Anterior cingulate cortex (tissue), 58 donors: ENCODE measurements around the gene IGF2.

Experiments used
- DNase-seq, 58 donors: peaks; one replicate each; lab custom pipeline; 2025; lab: John Stamatoyannopoulos, UW

IGF2 gene, protein sequence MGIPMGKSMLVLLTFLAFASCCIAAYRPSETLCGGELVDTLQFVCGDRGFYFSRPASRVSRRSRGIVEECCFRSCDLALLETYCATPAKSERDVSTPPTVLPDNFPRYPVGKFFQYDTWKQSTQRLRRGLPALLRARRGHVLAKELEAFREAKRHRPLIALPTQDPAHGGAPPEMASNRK

DNA sequence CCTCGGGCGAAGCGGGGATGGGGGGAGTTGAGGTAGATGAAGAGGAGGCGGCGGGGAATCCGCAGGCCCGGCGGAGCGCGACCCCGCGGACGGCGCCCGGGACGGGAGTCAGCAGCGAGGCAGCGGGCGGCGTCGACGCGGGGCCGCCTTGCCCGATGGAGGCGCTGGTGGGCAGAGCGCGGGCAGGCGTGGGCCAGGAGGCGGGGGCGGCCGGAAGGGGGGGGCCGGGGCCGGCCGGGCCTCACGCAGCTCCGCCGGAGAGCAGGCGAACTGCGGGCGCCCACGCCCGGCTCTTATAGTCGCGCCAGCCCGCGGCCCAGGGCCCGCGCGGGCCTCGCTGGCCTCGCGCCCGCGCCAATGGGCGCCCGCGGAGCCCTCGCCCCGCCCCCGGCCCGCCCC, at the start of gene IGF2:
TSS of gene IGF2 (minus strand) at position 267 of the 399 bp plus-strand sequence. CDS start 3,866 bp downstream, outside the sequence.
- no peak for DNase-seq

DNA sequence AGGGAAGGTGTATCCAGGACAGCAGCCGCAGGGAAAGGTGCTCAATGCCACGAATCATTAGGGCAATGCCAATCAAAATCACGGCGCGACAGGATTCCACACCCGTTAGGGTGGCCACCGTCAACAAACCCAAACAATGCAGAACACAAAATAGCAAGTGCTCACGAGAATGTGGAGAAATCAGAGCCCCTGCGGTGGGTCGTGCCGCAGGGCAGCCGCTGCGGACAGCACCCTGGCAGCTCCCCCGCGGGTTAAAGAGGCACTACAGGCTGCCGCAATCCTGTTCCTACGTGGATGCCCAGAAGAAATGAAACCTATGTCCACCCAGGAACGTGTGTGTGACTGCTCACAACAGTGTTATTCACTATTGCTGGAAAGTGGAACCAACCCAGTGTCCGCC, 49.6 kb upstream of the IGF2 start:
- DNase-seq = no peak

DNA sequence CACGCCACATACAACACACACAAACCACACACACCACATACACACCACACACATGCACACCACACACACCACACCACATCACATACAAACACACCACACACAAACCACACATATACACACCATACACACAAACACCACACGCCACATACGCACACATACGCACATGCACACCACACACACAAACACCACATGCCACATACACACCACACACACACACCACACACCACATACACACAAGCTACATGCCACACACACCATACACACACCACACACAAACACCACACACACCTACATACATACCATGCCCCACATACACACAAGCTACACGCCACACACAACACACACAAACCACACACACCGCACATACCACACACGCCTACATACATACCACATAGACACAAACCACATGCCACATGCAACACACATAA, 48.1 kb upstream of the IGF2 start:
- DNase-seq = no peak

DNA sequence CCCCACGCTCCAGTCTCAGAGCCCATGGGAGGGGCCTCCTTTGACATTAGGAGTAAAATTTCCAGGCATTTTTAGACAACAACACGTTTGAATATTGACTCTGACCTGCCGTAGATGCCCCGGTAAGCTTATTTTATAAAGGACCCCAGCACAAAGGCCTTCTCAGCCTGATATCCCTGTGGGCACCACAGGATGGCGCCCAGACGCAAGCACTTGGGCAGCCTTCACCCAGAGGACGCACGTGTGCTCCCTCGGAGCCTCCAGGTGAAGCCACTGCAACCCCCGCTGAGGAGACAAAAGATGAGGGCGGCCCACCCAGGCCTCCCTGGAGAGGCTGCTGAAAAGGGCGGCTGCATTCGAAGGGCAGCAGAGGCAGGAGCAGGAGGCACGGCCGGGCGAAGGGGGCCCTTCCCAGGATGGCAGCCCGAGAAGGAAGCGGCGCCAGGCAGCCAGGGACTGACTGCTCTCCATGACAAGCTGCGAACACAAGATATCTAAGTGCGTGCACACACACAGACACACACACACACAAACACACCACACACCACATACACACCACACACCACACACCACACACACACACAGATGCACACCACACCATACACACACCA, 47.6 kb upstream of the IGF2 start:
- DNase-seq = peak in 2 of 58 donors; percentile 26 to 40

DNA sequence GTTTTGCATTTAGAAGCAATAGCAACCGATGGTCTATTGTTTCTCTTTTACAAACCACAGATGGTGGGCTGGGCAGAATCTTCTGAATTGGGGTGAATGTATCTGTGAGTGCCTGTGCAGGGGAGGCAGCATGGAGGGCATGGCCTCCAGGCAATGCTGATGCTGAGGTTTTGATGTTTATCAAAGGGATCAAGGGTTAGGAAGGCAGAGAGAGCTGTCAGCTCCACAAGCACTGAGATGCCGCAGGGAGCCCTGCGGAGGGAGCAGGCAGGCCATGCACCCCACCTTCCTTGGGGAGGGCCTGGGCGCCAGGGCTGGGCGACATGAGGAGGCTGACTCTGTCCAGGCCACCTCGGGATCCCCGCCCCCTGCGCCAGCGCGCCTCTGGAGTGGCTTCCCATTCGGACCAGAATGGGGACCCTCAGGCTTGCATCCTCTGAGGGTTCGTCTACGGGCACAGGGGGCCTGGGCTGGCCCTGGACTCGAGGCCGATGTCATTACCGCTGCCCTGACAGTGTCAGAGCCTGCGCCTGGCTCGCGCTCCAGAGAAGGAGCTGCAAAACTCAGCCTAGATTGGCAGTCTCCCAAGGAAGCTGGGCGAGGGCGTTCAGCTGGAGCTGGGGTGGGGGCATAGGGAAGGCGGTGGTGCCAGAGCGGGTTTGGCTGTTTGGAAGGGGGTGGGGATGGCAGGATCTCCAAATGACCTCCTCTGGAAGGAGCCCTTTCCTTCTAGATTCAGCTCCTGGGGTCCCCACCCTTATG, 46.3 kb upstream of the IGF2 start:
- peak in 2 of 58 donors; percentile 16 to 30 for DNase-seq

DNA sequence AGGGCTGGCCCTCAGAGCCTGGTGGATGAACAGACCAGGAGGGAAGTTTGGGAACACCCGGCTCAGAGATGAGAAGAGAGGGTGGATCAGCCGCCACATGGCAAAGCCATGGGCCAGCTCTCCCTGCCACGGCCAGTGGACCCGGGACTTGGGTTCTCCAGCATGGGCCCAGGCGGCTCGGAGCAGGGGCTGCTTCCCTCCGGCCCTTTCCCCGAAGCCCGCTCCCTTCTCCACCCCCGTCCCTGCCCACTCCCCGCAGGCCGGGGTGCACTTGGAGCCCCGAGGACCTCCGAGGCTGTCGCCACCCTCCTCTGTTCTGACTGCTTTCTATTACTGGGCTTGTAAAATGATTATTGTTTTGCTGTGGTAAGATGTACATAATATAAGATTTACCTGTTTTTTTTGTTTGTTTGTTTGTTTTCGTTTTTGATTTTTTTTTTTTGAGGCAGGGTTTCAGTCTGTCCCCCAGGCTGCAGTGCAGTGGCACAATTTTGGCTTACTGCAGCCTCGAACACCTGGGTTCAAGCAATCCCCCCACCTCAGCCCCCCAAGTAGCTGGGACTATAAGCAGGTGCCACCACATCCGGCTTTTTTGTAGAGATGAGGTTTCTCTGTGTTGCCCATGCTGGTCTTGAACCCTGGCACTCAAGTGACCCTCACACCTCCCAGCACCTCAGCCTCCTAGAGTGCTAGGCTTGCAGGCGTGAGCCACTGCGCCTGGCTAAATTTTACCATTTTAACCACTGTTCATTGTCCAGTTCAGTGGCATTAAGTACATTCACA, 43.7 kb upstream of the IGF2 start:
- DNase-seq = no peak

DNA sequence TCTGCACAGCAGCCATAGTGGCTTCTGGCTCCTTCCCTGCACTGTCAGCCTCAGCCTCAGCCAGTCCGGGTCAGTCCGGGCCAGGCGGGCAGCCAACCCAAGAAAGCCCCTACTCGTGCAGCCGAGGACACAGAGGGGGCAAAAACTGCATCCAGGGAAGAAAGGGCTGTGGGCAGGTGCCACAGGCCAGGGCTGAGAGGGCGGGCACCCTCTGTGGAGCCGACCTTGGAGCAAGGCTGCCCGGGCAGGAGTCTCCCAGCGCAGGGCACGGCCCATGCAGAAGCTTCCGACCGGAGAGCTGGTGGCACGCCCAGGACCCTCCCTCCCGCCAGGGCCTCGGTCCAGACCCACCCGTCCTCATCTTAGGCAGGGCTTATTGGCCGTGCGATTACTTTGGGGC, 42.9 kb upstream of the IGF2 start:
- DNase-seq = no peak

DNA sequence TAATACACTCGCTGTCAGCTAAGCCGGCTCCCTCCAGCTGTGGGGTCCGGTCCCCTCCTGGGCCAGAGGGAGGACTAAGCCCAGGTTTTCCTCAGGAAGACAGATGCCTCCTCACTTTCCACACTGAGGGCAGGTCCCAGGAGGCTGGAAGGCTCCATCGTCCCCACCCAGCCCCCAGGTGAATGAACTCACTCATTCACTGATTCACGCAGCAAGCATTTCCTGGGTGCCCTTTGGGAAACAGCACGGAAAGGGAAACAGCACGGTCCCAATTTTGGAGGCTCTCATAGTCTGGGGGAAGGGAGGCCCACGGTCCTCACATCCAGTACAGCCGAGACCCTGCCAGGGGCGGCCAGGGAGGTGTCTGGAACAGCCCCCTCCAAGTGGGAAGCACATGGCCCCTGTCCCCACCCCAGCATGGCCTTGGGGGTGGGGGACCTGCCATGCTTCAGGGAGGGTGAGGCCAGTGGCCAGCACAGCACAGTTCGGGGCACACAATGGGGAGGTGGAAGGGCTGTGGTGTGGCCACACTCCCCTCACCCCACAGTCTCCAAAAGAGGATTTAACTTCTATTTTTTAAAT, 41.7 kb upstream of the IGF2 start:
- DNase-seq = no peak

DNA sequence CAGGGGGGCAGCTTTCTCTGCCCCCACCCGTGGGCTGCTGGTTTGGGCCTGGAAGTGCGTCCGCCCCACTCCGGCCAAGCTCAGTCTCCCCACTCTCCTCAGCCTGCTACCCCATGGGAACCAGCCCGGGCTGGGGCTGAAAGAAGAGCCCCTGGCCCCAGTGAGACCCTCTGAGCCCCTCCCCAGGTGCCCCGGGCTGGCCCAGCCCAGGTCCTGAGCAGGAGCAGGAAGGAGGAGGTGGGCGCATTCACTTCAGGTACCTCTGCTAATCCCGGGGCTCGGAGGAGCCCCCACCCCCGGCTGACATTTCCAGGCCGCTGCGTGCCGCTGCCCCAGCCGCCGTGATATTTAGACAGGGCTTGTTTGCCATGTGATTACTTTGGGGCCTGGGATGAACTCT, 41.2 kb upstream of the IGF2 start:
- DNase-seq = no peak

DNA sequence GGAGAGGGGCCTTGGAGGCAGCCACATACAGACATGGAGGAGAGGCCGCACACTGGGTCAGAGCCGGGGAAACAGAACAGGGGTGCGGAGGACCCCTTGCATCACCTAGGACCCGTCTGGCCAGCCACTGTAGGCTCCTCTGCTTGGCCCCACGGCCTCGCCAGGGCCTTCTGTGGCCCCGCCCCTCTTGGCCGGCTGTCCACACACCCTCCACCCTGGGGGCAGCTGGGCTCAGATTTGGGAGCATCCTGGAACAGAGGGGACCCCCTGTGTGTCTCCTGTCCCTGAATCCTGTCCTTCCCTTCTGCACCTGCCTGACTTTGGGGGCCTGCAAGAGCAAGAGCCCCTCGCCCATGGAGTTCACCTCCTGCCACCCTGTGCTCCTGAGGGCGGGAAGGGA, 40.3 kb upstream of the IGF2 start:
- DNase-seq = no peak

DNA sequence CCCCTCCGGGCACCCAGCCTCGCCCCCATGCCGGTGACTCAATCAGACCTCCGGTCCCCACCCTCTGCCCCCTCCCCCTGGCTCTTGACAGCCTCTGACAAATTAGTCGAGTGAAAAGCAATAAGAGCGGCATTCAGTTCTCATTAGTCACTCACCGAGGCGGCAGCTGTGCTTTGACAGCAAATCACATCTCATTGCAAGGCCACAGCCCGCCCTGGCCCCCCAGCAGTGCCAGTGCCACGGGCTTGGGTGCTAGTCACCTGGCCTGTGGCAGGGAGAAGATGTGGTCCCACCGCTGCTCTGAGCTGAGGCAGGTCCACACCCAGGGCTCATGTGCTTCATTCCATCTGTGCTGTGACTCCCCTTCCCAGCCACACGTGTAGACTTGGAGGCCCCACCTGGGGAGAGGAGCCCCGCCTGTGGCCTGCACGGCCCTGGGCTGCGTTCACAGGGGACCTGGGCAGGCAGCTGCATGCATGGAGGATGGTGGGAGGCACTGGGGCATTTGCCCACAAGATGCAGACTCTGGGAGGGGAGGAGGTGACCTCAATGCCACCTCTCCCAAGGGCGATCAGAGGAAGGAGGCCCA, 39.8 kb upstream of the IGF2 start:
- DNase-seq = peak in 1 of 58 donors; percentile 29

DNA sequence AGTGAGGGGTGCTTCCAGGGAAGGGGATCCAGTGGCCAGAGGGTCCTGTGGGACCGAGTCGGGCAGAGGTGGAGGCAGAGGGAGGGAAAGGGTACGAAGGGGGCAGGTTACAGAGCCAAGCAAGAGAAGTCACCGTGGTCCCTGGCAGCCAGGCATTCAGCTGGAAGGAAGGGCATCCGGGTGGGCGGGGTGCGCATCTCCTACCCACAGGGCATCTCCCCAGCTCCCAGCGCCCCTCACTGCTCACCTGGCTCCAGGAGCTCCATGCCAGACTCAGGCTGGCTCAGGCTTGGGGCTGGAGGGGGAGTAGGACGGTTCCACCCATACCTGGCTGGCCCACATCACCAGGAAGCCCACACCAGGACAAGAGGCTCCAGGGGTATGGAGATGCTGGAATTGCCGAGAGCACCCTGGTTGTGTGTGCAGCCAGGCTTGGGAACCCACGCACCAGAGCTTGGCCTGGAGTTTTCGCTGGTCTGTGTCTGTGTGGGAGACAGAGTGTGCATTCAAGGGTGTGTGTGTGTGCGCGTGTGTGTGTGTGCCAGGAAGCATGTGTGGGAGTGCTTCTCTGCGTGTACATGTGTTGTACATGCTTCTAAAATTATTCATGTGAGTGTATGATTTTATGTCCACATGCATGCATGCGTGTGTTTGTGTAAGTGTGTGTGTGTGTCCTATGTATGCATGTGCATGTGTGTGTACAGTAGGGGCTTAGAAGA, 39.0 kb upstream of the IGF2 start:
- peak in 3 of 58 donors; percentile 6 to 59 (median 9) for DNase-seq

DNA sequence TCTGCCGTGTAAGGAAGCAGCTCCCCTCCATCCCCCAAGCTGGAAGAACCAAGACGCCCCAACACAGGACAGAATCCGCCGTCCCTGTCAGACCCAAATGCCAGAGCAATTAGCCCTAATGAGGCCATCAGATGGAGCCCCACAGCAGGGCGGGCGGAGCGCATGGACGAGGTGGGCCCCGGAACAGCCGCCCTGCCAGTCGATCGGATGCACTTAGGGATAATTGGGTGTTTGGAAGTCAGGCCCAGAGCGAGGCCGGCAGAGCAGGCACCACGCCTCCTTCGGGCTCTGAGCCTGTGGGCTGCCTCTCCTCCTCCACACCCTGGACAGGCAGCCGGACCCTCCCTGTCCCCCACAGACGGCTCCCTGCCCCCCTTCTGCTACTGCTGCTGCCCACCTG, 37.9 kb upstream of the IGF2 start:
- DNase-seq = no peak

DNA sequence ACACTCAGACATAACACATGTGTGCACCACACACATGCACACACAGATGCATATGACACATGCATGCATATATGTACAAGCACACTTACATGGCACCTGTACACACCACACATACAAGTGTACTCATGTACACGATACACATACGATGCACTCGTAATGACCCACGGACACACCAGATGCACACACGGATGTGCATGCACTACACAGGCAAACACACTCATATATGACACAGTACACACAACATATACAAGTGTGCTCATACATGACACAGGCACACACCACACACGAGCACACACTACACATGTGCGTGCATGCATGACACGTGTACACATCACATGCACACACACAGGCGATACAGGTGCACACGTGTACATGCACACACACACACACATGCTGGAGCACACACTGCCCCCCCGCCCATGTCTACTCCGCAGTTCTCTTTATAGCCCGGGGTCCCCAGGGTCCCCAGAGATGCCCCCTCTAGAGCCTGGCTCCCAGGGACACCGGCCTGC, 37.3 kb upstream of the IGF2 start:
- DNase-seq = no peak

DNA sequence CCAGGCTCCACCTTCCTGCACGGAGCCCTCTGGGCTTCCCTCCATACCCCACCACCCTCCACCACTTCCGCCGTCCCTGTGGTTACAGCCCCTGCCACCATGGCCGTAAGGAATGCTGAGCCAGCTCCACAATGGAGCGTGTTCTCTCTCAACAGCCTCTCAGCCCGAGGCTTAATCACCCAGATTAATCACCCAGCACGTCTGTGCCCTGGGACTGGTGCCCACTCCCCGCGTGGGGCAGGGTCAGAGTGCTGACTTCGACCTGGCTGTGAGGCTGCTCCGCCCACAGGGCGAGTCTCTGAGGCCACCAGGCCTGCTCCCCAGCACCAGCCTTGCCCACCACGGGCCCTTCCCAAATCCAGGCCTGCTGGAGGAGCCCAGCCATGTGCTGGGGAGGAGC, 36.5 kb upstream of the IGF2 start:
- no peak for DNase-seq

DNA sequence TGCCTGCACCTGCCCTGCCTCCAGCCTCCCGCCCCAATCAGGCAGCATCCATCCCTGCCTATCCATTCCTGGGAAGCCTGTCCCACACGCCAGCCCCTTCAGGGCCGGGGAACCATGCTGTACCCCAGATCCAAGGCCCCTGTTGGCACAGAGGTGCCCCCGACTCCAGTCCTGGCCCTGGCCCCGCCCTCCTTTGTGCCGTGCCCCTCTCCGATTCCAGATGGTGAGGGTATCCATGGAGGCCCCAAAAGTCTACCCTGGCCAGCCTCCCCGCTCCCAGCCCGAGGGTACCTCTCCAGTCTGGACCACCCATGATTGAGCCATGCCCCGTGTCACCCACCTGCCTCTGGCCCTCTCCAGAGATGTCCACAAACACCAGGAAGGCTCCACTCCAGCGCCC, 35.2 kb upstream of the IGF2 start:
- no peak for DNase-seq

DNA sequence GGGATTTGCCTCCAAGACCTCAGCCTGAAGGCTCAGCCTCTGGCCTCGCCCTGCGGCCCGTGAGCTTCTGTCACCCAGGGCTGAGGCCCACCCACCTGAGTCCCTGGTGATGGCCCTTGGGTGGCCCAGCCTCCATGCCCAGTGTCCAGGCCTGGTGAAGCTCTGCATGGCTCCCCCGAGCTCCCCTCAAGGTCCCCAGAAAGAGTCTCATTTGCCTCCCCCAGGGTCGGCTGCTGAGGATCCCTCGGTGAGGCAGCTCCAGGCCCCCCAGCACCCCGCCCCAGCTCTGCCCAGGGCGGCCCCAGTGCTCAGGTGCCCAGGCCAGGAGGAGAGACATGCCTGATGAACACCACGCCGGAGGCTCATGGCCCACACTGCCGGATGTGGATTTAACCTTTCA, 34.6 kb upstream of the IGF2 start:
- DNase-seq = no peak

DNA sequence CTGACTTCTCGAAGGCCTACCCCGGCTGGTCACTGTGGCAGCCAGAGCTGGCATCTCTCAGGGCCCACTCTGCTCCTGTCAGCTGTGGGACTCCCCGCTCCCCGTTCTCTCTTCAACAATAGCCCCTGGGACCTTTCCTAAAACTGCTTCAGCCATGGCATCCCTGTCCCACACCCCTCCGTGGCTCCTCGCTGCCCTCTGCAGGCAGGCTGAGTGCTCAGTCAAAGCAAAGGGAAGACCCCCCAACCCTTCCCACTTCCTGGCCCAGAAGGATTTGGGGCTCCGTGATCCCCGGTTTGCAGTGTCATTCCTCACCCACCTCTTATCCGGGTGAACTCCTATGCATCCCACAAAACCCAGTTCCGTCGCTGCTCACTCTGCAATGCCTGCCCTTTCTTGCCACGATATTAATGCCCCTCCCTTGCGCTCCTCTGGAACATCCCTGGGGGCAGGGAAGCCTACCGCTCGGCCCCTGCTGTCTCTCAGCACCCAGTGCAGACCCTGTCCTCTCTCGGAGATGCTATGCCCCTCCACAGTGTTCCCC, 34.0 kb upstream of the IGF2 start:
- no peak for DNase-seq

DNA sequence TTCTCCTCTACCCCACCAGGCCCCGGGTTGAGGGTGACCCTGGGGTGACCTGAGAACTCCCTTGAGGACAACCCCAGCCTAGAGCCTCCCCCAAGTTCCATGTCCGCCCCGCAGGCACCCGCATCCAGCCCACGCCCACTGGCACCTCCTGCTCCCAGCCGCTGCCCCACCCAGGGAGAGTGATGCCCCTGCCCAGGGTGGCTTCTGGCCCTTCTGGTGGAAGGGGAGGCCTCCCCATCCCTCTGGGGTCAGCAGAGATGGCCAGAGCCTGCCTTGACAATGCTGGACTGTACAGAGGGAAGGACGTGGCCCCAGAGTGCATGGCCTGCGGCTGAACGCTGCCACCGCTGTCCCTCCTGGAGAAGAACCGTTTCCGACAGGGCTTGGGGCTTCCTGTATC, 33.5 kb upstream of the IGF2 start:
- no peak for DNase-seq
